ENCODE measurements around the gene SFXN4.

SFXN4 gene

DNA sequence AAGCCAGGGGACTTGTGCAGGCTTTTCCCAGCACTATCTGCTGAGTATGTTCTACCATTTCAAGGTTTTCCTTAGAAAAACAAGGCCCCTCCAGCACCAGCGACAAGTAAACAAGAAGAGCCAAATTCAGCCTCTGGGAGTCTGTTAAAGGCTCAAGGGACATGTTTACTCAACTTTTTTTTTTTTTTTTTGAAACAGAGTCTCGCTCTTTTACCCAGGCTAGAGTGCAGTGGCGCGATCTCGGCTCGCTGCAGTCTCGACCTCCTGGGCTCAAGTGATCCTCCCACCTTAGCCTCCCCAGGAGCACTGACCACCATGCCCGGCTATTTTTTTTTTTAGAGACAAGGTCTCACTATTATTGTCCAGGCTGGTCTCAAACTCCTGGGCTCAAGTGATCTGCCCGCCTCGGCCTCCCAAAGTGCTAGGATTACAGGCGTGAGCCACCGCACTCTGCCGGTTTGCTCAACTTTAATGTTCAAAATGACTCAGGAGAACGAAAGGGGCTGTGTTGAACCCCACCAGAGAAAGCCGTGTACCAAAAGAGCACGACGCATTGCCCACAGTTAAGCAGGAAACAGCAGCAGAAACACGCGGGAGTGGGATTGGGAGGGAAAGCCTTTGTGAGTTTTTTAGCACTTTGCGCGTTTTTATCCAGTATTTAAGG, 12.3 kb upstream of the SFXN4 start:
- TF ChIP-seq, protein P1, sequence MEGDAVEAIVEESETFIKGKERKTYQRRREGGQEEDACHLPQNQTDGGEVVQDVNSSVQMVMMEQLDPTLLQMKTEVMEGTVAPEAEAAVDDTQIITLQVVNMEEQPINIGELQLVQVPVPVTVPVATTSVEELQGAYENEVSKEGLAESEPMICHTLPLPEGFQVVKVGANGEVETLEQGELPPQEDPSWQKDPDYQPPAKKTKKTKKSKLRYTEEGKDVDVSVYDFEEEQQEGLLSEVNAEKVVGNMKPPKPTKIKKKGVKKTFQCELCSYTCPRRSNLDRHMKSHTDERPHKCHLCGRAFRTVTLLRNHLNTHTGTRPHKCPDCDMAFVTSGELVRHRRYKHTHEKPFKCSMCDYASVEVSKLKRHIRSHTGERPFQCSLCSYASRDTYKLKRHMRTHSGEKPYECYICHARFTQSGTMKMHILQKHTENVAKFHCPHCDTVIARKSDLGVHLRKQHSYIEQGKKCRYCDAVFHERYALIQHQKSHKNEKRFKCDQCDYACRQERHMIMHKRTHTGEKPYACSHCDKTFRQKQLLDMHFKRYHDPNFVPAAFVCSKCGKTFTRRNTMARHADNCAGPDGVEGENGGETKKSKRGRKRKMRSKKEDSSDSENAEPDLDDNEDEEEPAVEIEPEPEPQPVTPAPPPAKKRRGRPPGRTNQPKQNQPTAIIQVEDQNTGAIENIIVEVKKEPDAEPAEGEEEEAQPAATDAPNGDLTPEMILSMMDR (IDR thresholded peaks at IDR 0.05; ENCODE audit: low read depth, low read length, missing control alignments): no peak
- H3K4me3 ChIP-seq (replicated peaks; ENCODE audit: low read depth, low read length): peak overlapping the region; percentile 78
- no peak for DNase-seq (ENCODE audit: extremely low read depth, low read depth)

DNA sequence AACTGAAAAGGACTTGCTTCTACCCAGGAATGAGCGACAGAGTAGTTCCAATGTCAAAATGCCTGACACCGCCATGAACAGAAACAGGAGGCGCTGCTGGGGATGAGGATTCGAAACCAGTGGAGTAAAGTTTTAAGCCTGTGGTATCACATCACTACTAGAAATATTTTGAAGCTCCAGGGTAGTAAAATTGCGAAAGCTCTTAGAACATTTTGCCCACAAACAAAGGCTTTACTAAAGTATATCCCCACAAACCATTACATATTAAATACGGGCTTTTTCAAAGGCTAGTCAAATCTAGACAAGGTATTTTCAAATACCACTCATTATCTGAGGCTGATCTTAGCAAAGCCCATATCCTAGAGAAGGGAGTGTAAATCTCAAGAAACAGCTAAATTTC, 10.7 kb upstream of the SFXN4 start:
- TF ChIP-seq, protein P1 (IDR thresholded peaks at IDR 0.05; ENCODE audit: low read depth, low read length, missing control alignments): no peak
- no peak overlapping the region for H3K4me3 ChIP-seq (replicated peaks; ENCODE audit: low read depth, low read length)
- no peak for DNase-seq (ENCODE audit: extremely low read depth, low read depth)

DNA sequence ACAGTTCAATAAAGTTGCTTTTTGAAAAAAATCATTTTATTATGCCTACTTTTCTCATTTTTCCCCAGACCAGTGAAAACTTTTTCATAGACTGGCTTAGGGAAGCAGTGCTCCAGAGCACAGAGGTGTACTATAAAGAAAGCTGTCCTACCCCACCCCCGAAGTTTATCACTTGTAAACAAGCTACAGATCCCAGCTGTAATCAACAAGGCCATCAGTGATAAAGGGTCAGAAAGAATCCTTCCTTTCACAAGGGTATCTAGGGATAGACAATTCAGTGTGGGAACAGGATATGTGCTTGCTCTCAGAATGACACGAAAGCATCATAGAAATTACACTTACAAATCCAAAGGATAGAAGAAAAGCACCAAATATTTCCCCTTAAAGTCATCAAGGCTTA, 8.6 kb upstream of the SFXN4 start:
- no peak for DNase-seq (ENCODE audit: extremely low read depth, low read depth)

DNA sequence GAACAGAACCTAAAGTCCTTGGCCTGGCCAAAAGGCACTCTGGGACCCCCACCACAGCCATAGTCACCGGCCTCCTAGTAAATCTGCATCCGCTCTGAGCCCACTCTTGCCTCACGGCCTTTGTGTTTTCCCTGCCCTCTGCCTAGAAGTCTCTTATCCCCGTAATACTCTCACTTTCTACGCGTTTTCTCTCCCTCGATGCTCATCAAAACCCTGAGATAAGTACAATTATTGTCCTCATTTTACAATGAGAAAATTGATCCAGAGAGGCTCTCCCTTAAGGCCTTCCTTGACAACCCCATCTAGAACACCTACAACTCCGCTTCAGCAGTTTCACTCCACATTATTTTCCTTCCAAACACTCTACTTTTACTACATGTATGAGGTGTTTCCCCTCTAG, 1.5 kb upstream of the SFXN4 start:
- no peak overlapping the region for H3K4me3 ChIP-seq (replicated peaks; ENCODE audit: low read depth, low read length)
- no peak for DNase-seq (ENCODE audit: extremely low read depth, low read depth)
- TF ChIP-seq, protein P1 (IDR thresholded peaks at IDR 0.05; ENCODE audit: low read depth, low read length, missing control alignments): no peak

More for the DNA sequence above, 8.6 kb upstream of the SFXN4 start:
- H3K4me3 ChIP-seq (replicated peaks; ENCODE audit: low read depth, low read length): no peak overlapping the region
- TF ChIP-seq, protein P1 (IDR thresholded peaks at IDR 0.05; ENCODE audit: low read depth, low read length, missing control alignments): no peak

DNA sequence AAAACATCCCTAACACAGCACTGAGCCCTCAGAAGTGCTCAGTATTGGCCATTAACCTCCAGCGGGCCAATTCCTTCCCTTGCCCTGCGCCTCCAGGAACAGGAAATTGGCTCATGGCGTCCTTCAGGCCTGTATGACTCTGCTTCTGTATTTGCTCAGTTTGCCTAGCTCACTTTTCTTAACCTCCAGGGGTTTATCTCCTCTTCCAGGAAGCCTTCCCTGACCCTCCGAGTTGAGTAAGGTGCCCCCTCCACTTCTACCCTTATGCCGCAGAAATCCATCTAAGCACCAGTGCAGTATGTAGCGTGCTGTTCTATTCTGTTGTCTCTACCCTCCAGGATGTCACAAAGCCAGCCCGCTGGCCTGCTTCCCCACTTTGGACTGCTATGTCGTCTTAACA, 1.1 kb upstream of the SFXN4 start:
- no peak for DNase-seq (ENCODE audit: extremely low read depth, low read depth)
- TF ChIP-seq, protein P1 (IDR thresholded peaks at IDR 0.05; ENCODE audit: low read depth, low read length, missing control alignments): no peak
- no peak overlapping the region for H3K4me3 ChIP-seq (replicated peaks; ENCODE audit: low read depth, low read length)

DNA sequence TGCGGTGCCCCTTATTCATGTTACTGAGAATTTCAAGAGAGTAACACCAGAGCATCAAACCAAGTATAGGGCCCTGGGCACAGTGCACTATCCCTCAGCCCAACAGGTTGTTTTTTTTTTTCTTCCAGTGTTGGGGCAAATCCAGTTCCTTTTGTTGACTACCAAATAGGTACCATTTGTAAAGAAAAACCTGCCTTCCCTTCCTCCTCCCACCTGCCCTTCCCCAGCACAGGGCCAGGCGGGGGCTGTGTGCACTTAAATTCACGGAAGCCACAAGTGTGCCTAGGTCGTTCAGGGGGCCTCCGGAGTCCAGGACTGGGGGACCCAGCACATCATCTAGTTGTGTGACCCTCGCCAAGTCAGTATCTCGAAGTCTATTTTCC, 595 bp upstream of the SFXN4 start:
- TF ChIP-seq, protein P1 (IDR thresholded peaks at IDR 0.05; ENCODE audit: low read depth, low read length, missing control alignments): no peak
- DNase-seq (ENCODE audit: extremely low read depth, low read depth): no peak
- H3K4me3 ChIP-seq (replicated peaks; ENCODE audit: low read depth, low read length): peak overlapping the region; percentile 74

Data from HFF-Myc (cell line).